SIG-M5 treated with dmso at 0.1 percent for 504 hours (cell line): ENCODE data around the gene ALDH18A1.

Experiments used
- DNase-seq: peaks from one replicate; lab custom pipeline; 2025; ENCODE audit not compliant: unreplicated experiment; lab: John Stamatoyannopoulos, UW

The ALDH18A1 gene

GRCh38 chr10:95579835-95580535 is 76.5 kb downstream of the ALDH18A1 start:
- DNase-seq = no peak

DNA sequence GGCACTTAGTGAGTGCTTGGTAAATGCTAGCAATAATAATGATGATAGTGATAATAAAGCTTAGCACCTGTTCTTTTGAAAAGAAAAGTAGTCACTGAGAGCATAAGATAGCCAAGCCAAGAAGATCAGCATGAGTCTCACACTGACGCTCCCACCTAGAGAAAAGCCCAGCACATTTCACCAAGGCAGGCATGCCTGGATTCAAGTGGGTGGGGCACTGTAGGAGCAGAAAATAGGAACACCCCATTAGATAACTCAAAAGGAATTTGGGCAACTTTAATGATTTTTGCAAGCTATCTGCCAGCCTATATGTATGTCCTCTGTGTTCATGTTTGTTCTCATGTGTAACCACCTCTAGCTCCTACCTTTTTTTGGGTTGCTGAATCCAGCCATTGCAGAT is 77.2 kb downstream of the ALDH18A1 start:
- no peak for DNase-seq

DNA sequence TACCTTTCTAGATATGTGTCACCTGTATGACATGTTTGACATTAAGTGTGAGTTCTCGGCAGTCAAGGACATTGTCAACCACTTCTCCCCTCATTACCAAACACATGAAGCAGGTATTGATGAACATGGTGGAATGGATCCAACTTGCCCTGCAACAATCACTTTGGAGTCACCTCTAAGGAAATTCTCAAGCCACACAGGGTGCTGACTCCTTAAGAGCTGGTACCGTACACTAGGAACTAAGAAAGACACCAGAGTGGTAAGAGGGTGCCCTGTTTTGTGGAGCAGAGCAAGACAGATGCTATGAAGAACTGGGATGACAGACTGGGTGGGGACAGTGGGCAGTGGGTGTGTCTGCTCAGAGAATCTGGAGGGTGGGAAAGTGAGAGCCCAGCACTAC is 77.9 kb downstream of the ALDH18A1 start:
- no peak for DNase-seq

DNA sequence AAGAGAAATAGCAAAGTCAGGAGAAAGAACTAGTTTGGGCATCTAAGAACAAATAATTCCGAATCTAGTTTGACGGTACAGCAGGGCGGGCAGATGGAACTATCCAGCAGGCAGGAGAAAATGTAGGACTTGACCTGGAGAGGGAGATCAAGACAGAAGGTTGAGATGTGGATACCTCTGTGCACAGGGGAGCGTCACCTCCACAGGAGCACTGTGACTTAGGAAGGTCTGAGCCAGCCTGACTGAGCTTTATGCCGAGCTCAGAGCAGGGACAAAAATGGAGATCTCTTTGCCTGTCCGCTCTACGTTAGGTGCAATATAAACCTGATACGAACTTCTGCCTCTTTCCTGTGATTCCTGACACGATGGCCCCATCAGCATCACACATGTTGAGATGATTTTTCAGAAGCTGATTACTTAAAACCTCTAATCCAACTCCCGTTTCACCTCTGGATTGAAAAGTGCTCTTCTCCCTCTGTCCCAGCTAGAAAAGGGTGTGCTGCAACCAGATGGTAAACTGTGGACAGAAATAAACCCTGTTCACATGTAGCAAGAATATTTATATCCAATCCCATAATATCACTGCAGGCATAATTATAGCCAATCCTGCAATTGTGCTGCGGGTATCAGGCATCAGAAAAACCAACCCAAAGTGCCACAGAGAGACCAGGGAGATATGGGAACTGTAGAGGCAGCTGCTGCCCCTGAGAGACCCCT is 81.7 kb downstream of the ALDH18A1 start:
- DNase-seq = no peak

DNA sequence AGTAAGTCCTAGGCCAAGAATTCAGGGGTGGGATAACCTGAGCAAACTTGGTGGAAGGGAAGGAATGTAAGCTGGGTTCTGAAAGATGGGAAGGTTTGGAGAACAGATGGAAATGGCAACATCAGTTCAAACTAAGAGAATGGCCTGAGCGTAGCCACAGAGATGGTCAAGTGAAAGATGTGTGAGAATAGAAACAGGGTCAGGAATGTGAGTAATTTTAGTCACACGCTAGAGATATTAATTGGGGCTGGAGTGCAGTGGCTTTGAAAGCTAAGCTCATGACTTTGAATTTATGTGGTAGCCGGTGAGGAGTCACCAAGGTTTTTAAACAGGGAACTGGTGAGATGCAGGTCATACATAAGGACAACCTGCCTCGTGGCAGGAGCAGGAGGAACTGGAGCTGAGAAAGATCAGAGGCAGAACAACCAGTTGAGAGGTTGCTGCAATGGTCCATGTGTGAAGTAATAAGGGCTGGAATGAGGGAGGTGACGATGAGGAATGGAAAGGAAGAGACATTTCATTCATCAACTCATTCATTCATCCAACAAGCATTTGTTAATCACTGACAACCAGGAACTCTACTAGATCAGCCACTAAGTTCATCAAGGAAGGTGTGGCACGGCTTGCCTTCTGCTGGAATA is 82.4 kb downstream of the ALDH18A1 start:
- DNase-seq = no peak

DNA sequence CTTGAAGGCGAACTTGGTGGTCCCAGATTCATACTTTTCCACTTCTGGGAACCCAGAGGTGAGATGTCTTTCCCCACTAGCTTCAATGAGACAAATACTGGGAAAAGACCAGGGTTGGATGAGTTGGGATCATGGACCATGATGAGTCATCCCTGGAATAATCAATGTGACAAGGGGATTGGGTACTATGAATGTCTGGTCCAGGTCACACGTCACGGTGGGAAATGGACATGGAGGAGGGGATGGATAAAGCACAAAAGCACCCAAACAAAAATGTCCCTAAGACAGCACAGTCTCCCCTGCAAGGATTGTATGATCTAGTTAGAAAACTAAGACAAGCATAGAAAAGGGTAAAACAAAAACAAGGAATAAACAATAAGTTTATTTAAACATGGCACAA is 83.0 kb downstream of the ALDH18A1 start:
- DNase-seq = no peak

DNA sequence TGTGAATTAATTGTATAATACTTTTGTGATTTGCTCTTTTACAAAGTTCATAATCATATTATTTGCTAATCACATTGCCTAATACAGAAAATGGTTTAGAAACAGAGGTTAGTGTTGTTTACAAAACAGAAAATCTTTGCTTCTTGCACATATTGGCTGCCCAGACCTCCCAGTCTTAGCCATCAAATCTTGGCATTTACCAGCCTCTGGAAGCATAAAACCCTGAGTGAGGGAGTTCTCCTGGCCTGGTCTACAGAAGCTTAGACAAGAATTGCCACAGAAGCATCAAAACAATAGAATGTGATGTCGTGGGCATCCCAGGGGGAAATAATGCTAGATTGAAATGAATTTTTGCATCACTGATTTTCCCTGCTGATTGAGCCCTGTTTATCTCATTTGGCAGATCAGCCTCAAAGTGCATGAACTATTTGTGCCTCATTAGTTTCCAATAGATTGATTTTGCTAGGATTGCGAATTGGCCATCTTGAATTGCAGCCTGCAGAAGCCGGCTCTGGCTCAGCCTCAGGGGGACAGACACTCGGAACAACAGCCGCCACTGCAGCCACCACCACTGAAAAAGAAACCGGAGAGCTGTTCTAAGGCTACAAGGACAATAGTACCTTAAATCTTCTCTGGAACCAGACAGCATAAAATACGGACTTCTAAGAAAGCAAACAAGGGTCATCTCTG is 84.2 kb downstream of the ALDH18A1 start:
- no peak for DNase-seq

- no peak for DNase-seq
These were observed 85.1 kb downstream of the ALDH18A1 start for GRCh38 chr10:95571390-95571789.

DNA sequence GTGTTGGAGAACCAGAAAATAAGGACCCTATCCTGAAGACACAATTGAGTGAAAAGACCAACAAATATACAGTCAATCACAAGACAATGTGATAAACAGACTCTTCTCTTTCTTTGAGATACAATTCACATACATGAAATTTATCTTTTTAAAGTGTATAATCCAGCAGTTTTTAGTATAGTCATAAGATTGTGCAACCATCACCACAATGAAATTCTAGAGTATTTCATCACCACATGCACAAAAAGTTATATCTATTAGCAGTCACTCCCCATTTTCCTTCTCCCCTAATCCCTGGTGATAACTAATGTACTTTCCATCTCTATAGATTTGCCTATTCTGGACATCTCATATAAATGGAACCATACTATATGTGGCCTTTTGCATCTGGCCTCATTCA is 87.1 kb downstream of the ALDH18A1 start:
- no peak for DNase-seq

DNA sequence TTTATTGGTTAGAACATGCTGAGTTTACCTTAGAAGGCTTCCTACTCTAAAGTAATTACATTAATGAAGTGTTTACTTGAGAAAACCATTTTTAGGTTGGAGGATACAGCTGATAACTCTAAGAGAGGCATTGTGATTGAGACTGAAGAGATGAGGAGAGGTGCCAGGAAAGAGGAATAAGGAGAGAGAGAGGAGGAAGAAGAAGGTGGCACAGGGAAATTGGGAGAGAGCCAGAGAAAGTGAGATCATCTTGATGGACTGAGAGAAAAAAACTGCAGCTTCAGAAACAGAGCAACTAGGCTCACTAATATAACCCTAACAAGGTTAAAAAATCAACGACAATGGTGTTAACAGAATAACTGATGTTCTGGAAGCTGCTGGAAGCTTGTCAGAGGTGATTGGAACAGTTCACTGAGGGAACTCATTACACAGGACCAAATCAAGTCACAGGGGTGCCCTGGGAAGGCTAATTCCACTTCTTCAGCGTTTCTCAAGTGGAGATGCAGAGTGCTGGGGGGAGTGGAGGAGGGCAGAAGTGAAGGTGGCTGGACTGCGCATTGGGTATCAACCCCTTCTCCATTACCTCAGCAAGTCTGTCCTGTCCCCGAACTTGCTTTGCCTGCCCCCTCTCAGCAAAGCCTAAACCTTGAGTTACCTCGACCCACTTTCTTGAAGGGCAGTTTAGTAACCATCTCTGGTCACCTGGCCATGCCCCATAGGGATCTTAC is 88.4 kb downstream of the ALDH18A1 start:
- no peak for DNase-seq

DNA sequence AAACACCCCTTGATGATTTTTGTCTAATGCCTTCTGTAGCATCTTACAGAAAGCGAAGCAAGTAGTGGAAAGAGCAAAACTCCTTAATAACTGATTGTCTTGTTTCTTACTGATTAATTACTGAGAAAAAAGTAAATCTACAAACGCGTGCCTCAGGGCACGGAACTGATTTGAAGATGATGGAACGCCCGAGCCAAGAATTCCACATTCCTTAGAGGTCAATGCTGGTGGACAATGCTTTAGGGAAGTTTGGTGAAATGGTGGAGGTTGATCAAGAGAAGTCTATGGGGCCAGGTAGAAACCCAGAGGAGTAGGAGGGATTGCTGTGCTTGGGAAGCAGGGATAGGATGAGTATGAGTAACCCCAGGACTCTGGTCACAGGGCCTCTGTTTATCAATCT is 90.4 kb downstream of the ALDH18A1 start:
- no peak for DNase-seq

DNA sequence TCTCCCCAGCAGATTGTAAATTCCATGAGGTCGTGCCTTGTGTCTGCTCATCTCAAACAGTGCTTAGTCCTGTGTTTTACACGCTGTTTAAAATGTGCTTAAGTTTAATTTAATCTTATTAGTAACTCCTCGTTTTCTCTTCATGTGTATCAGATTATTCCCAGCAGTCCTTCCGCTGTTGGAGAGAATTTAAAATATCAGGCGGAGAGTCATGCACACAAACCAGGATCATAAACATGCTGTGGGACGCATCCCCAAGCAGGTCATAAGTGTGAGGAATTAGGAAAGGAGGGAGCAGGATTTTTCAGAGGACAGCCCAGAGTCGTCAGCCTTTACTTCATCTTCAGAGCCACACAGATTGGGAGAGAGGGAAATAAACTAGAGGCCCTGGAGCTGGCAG is 91.2 kb downstream of the ALDH18A1 start:
- no peak for DNase-seq

- DNase-seq = no peak
These were observed 92.2 kb downstream of the ALDH18A1 start for GRCh38 chr10:95564291-95564690.

DNA sequence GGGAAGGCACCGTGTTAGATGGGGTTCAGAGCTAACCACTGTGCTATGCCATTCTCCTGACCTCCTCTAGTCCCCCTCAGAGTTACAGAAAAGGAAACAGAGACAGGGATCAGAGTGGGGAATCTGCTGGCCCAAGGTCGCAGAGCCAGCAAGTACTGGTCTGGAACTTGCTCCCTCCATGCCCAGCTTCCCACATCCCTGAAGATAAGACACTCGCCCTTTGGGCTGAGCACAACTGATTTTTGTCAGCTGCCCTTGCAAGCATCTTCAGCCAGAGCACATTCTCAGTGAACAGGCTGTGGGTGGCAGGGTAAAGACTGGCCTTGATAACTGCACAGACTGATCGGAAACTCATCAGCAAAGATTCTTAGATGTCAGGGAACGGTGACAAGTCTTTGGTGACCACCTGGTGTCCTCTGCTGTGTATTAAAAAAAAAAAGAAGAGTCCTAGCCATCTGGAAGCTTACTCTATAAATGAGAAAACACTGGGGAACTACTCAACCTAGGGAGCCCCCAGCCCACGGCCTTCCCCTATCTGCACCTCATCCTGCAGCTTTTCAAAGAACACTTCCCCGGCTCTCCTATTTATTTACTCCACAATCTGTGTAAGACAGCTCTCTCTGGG is 94.1 kb downstream of the ALDH18A1 start:
- no peak for DNase-seq

- no peak for DNase-seq
These were observed 94.7 kb downstream of the ALDH18A1 start for GRCh38 chr10:95561864-95562177.

DNA sequence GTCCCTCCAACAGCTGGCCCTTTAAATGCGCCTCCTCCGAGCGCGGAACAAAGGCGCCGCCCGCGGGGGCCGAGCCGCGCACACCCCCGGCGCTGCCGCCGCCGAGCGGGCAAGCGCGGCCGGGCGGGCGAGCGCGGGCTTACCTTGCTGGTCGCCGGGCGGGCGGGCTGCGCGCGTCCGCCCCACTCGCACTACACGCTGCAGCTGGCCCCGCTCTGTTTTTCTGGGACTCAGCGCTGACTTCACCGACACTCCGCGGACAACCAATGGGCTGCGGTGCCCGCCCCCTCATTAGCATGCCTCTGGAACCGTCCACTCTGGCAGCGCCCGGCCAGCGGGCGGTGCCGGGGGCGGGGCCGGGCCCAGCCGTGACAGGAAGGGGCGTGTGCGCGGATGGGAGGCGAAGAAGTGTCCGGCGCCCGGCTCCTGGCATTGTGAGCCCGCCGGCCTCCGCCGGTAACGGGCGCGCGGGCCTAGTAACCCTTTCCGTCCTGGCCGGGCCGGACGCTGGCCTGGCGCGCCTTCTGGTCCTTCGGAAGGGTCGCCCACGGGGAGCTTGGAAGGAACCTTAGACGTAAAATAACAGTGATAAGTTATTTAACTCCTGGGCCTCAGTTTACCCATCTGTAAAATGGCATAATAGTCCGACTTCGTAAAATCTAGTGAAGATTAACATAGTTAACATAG is 95.2 kb downstream of the ALDH18A1 start, which contains the start of gene SORBS1:
Gene SORBS1 (minus strand): TSS at position 195 of the 687 bp plus-strand sequence. CDS start 120,236 bp downstream, outside the sequence.
- DNase-seq = peak; percentile 91

DNA sequence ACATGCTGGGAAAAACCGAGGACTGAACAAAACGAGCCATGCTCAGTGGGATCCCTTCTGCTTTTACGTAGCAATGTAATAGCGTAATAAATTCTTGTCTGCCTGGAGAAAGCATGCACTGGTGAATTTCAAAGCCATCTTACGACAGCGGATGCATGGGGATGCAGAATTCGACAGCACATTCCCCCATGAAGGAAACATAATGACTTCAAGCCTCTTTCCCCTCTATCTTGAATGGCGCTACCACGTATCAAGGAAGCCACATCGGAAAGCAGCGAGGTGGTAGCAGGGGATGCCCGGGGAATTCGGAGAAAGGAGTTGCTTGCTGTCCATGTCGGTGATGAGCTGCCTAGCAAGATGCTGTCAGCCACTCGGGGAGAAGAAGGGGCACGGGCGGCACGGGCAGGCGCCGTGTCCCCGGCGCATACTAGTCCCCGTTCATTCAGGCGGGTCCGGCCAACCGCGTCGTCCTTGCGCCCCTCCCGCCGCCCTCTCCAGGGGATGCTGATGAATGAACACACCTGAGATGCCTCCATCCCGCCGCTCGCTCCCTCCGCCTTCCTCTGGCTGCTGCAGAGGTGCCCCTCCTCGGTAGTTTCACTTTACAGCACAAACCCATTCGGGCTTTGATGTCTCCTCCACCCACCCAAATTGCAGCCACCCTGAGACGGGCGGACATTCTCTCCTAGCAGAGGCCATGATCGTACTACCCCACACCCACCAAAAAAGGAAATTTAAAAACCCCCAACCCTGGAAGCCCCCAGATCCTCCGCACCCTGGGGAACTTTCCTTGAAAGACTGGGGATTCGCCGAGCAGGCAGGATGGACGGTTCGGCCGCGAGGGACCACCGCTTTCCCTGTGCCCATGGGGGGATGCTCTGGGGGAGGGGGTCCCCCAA is 96.0 kb downstream of the ALDH18A1 start:
- no peak for DNase-seq

DNA sequence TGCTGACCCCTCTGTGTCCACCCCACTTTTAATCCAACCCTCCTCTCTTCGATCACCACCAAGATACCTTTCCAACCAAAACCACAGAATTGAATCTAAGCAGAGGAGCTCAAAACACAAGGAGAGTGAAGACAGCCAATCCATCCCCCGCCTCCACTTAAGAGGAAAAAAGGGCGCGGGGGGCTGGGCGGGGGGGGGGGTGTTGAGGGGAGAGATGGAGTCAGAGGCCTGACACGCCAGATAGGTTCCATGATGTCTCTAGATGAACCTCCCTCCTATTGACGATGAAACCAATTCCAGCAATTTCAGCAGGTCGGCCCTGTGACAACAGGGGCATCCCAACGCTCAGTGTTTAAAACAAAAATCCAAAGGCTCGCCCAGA is 96.6 kb downstream of the ALDH18A1 start:
- no peak for DNase-seq

DNA sequence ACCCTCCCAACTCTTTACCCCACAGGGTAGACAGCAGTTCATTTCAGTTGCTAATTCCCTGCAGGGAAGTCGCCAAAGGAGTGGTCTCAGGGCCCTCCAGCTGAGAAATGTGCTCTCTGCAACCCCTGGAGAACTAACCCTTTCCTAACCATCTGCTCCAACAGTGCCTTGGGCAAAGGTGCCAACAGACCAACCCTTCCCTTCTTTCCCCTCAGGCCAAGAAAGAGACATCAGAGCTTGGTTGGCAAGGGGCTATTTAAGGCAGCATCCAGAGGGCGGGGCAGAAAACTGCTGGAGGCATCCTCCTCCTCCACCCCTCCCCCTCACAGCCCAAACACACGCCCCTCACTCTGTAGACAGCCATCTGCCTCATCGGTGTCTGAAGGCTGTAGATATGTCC is 97.0 kb downstream of the ALDH18A1 start:
- DNase-seq = no peak
